Measurements from ENCODE around the gene SDCCAG8. TPM values are rescaled to one million over a fixed set of nuclear protein-coding genes. Genes with fewer than 3 reads are reported as not detected.

The SDCCAG8 gene
- total and polyA plus RNA-seq, 2 of the 8 experiments (the other 6 are each of a cell fraction or from before 2014, with no cell fraction given), result 15.6 to 21.0 TPM

GRCh38 chr1:243474136-243474881 lies 218.5 kb downstream of the SDCCAG8 start:
- peak overlapping the region; percentile 86; the same call in 1 of the 2 replicates for H2BK12ac ChIP-seq (ENCODE audit: low read depth, low read length)
- peak in 1 of 2 experiments; percentile 80 for DNase-seq (ENCODE audit: low read depth in 1 of 2, low spot score in 2 of 2)
- H4K5ac ChIP-seq (ENCODE audit: insufficient read length, low read depth, low read length), result no peak overlapping the region
- H3K23ac ChIP-seq (ENCODE audit: insufficient read length), result no peak overlapping the region
- no peak overlapping the region for H3K14ac ChIP-seq (ENCODE audit: insufficient read length)
- no peak overlapping the region for H3K56ac ChIP-seq (replicated peaks; ENCODE audit: insufficient read length, low read depth, low read length)
- no peak overlapping the region for H2BK120ac ChIP-seq (replicated peaks; ENCODE audit: low read depth, low read length)
- no peak overlapping the region; a peak in 2 of 7 replicates for H3K9ac ChIP-seq (replicated peaks in 1 of 4; ENCODE audit: extremely low read depth in 1 of 4, low read depth in 3 of 4, low read length in 3 of 4)
- H2AFZ ChIP-seq (ENCODE audit: low read length), result peak overlapping the region; percentile 84; the same call in 1 of the 2 replicates
- peak overlapping the region; percentile 77 for H4K8ac ChIP-seq (ENCODE audit: extremely low read depth, insufficient read depth, low read length)
- no peaks in the 10 kb centered on the region for H3K9me3 ChIP-seq (ENCODE audit: insufficient read depth in 2 of 2, low read depth in 1 of 2, low read length in 1 of 2)
- H3K79me2 ChIP-seq (ENCODE audit: control insufficient read depth in 1 of 2, insufficient read depth in 2 of 2, low read length in 2 of 2), result no peaks in the 10 kb centered on the region
- no peaks in the 10 kb centered on the region for H3K79me1 ChIP-seq (ENCODE audit: low read depth, low read length)
- H3K4me3 ChIP-seq (ENCODE audit: extremely low read depth in 1 of 4, insufficient read depth in 2 of 4, low read depth in 3 of 4, low read length in 4 of 4), result peak overlapping the region in 1 of 4 experiments; percentile 40; a peak in 1 of 8 replicates
- 28% methylated on average over 54 of the region's 55 CpGs; no CpG with 5 or more reads in 1 of the 2 experiments for WGBS, 2 experiments (ENCODE audit: extremely low coverage in 1 of 2, insufficient coverage in 1 of 2, insufficient read length in 1 of 2, insufficient replicate concordance in 2 of 2, low coverage in 1 of 2, low lambda C conversion rate in 2 of 2, missing lambda C conversion rate in 1 of 2)
- peaks cover 17 to 44% (median 29%) of the 10 kb centered on the region in 4 experiments for H3K4me1 ChIP-seq (replicated peaks in 1 of 4; ENCODE audit: control insufficient read depth in 3 of 4, insufficient read depth in 4 of 4, low read length in 3 of 4)
- peak overlapping the region; percentile 81 for H4K91ac ChIP-seq (replicated peaks; ENCODE audit: insufficient read length, low read length)
- no peak overlapping the region for H2BK15ac ChIP-seq (ENCODE audit: low read length)
- H3K4ac ChIP-seq (replicated peaks; ENCODE audit: insufficient read length, low read depth, low read length), result no peak overlapping the region
- no peaks in the 10 kb centered on the region for H4K20me1 ChIP-seq (replicated peaks in 1 of 2; ENCODE audit: control insufficient read depth in 1 of 2, insufficient read depth in 2 of 2, low read length in 2 of 2)
- no peak overlapping the region; the same call in 1 of the 2 replicates for H2BK5ac ChIP-seq (ENCODE audit: low read depth, low read length)
- H2BK20ac ChIP-seq (ENCODE audit: low read length), result peak overlapping the region; percentile 88; the same call in 1 of the 2 replicates
- no peak for FAIRE-seq
- no peak overlapping the region for H2AK5ac ChIP-seq (ENCODE audit: low read depth, low read length)
- peak overlapping the region; percentile 71 for H3K18ac ChIP-seq (ENCODE audit: extremely low read depth, low read length)
- no peaks in the 10 kb centered on the region; the same call in 1 of the 2 replicates for H3K23me2 ChIP-seq (ENCODE audit: low read depth, low read length)
- H3K4me2 ChIP-seq (ENCODE audit: insufficient read depth in 1 of 2, low read depth in 2 of 2, low read length in 2 of 2), result peak overlapping the region; percentile 32 to 65
- no peaks in the 10 kb centered on the region; a peak in 1 of 7 replicates for H3K27me3 ChIP-seq (replicated peaks in 1 of 4; ENCODE audit: control insufficient read depth in 3 of 4, extremely low read depth in 1 of 4, insufficient read depth in 3 of 4, low read length in 3 of 4)
- ChIA-PET POLR2A (ENCODE audit: partially characterized antibody) (no interaction called here), CTCF (ENCODE audit: partially characterized antibody) (interaction anchor here (1.4 to 3.7 kb wide), 3 partner anchors 16 to 260 kb away, joined by 3 to 15 read pairs (median 5); no protein-coding TSS in a partner anchor)
- H3K36me3 ChIP-seq (ENCODE audit: control insufficient read depth in 2 of 4, insufficient read depth in 4 of 4, low read length in 3 of 4), result no peaks in the 10 kb centered on the region
- H3K27ac ChIP-seq (ENCODE audit: low read depth, low read length), result no peak overlapping the region
- TF ChIP-seq CHD1 (IDR thresholded peaks at IDR 0.05; ENCODE audit: low read depth, low read length) (no peak), HDAC6 (IDR thresholded peaks at IDR 0.05; ENCODE audit: low read depth, low read length) (no peak), GABPA (IDR thresholded peaks at IDR 0.05; ENCODE audit: borderline replicate concordance, insufficient read depth, low read length) (0 out of 2 replicates have a peak, but pooled peaks have one; percentile 40), TBP (IDR thresholded peaks at IDR 0.05; ENCODE audit: low read depth, low read length) (no peak; the same call in 1 of the 2 replicates), SIN3A (conservative IDR thresholded peaks at IDR 0.05 in 1 of 2, IDR thresholded peaks at IDR 0.05 in 1 of 2; ENCODE audit: low read depth in 1 of 2, low read length in 2 of 2) (no peak), ASH2L (IDR thresholded peaks at IDR 0.05; ENCODE audit: low read length) (peak; percentile 66), CEBPB (IDR thresholded peaks at IDR 0.05; ENCODE audit: low read depth, low read length) (no peak), ZNF274 (IDR thresholded peaks at IDR 0.05; ENCODE audit: borderline replicate concordance, extremely low read depth, low read length) (no peak), KDM1A (IDR thresholded peaks at IDR 0.05; ENCODE audit: borderline replicate concordance, low read length) (no peak), MAX (IDR thresholded peaks at IDR 0.05) (peak; percentile 94)
- TF ChIP-seq, protein P1, sequence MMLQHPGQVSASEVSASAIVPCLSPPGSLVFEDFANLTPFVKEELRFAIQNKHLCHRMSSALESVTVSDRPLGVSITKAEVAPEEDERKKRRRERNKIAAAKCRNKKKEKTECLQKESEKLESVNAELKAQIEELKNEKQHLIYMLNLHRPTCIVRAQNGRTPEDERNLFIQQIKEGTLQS (IDR thresholded peaks at IDR 0.05; ENCODE audit: insufficient read depth, low read depth, low read length), result no peak

All from H1 (cell line).